LoVo (cell line): ENCODE measurements around the gene IGF1R.

Experiments
- DNase-seq: peaks from one replicate; pipeline ENCODE4 v3.0.0-alpha.2; 2016; ENCODE audit warnings: low spot score

IGF1R gene

GRCh38 chr15:98943051-98943508, 294.7 kb downstream of the IGF1R start:
- no peak for DNase-seq

GRCh38 chr15:98943601-98944151, 295.3 kb downstream of the IGF1R start:
- no peak for DNase-seq

GRCh38 chr15:98946301-98947255, 298.2 kb downstream of the IGF1R start:
- no peak for DNase-seq

- no peak for DNase-seq
Observed at GRCh38 chr15:98948456-98948855, 300.1 kb downstream of the IGF1R start.

- DNase-seq, result no peak
Observed at GRCh38 chr15:98948941-98949340, 300.6 kb downstream of the IGF1R start.

GRCh38 chr15:98949624-98950023, 301.3 kb downstream of the IGF1R start:
- no peak for DNase-seq

GRCh38 chr15:98950248-98950647, 301.9 kb downstream of the IGF1R start:
- no peak for DNase-seq

- DNase-seq, result no peak
Observed at GRCh38 chr15:98951004-98951403, 302.7 kb downstream of the IGF1R start.

GRCh38 chr15:98951493-98952320, 303.4 kb downstream of the IGF1R start:
- no peak for DNase-seq

GRCh38 chr15:98952381-98952803, 304.1 kb downstream of the IGF1R start:
- DNase-seq, result no peak

- no peak for DNase-seq
Observed at GRCh38 chr15:98953000-98953787, 304.9 kb downstream of the IGF1R start.

- no peak for DNase-seq
Observed at GRCh38 chr15:98953968-98954367, 305.6 kb downstream of the IGF1R start.

GRCh38 chr15:98954411-98954810, 306.1 kb downstream of the IGF1R start:
- DNase-seq, result no peak

- no peak for DNase-seq
Observed at GRCh38 chr15:98955331-98955730, 307.0 kb downstream of the IGF1R start.

- no peak for DNase-seq
Observed at GRCh38 chr15:98955961-98956723, 307.8 kb downstream of the IGF1R start.

GRCh38 chr15:98956796-98957553, 308.6 kb downstream of the IGF1R start:
- DNase-seq, result no peak

- no peak for DNase-seq
Observed at GRCh38 chr15:98957655-98958054, 309.3 kb downstream of the IGF1R start.

- DNase-seq, result no peak
Observed at GRCh38 chr15:98958076-98958475, 309.7 kb downstream of the IGF1R start.

- no peak for DNase-seq
Observed at GRCh38 chr15:98958918-98959639, 310.7 kb downstream of the IGF1R start.

- no peak for DNase-seq
Observed at GRCh38 chr15:98959640-98960007, 311.3 kb downstream of the IGF1R start.
